ENCODE measurements around the gene WNT16.
A peak's percentile ranks its signal among the peaks of the same experiment; 100 is the strongest.

The WNT16 gene

DNA sequence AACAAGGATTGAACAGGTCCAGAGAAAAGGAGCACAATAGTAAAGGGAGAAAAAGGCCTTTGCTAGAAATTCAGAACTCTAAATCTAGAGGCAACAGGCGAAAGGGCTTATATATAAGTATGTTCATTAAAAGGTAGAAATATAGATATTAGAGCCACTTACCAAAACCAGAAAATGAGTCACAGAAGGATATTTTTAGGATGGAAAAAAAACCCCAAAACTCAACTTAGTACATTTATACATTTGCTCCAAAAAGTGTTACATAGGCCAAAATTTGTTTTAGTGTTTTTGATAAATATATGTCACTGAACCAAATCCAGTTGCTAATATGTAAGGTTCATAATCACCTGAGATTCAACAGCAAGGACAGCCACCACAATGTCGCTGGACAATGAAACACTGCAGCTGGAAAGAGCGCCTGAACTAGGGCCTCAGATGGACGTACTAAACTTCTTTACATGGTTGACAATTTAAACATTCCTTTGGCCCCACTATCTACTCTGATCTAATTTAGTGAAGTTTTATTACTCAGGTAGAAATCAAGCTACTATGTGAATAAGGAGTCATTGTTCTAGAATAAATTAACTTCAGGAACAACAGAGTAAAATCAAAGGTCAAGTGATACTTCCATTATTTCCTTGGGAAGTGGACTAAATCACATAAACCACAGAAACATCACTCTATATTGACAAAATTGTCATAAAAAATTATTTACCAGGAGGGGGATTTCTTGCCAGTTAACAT, 56.4 kb downstream of the WNT16 start:
- TF ChIP-seq SNAI2 (CRISPR knock-in tag; IDR thresholded peaks at IDR 0.05): no peak

DNA sequence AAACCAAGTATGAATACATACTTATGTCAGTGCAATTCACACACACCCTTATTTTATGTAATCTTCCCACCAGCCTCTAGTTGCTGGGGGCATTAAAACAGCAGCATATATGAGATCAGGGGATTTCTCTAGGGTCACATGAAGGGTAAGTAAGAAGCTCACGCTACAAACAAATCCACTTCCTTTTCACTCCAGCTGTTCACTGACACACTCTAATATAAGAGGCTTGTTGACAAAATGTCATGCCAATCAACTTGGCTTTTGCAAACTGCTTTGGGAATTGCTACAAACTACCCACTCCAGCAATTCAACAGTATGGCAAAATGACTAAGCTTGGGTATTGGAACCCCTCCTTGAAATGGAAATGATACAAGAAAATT, 57.0 kb downstream of the WNT16 start:
- ATAC-seq: no peak

More for the DNA sequence above, 56.4 kb downstream of the WNT16 start:
- no peak for ATAC-seq

DNA sequence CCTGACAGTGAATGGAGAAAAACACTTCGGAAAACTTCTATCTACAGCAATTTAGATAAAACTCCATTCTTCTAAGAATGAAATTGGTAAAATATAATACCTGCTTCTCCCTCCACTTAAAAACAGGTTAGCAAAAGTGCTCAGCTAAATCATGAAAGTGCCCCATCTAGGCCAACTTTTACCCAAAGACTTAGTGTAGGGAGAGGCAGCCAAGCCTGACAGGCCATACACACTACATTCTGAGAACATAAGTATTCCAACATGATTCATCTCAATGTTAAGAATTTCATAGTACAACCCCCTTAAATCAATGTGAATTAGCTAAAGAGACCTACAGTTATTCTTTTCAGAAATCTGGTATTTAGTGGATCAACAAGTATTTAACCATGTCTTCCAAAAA, 60.1 kb downstream of the WNT16 start:
- TF ChIP-seq ZNF8 (CRISPR knock-in tag; IDR thresholded peaks at IDR 0.05): no peak
- no peak for TF ChIP-seq ZNF565 (CRISPR knock-in tag; conservative IDR thresholded peaks at IDR 0.05; ENCODE audit: low read depth)
- TF ChIP-seq CSDC2 (CRISPR knock-in tag; IDR thresholded peaks at IDR 0.05): no peak
- no peak for TF ChIP-seq ESRRG (CRISPR knock-in tag; IDR thresholded peaks at IDR 0.05)
- TF ChIP-seq ARNTL (CRISPR knock-in tag; IDR thresholded peaks at IDR 0.05; ENCODE audit: borderline replicate concordance, low read depth): no peak
- TF ChIP-seq GLIS3 (CRISPR knock-in tag; IDR thresholded peaks at IDR 0.05): no peak
- no peak for TF ChIP-seq ISL1 (CRISPR knock-in tag; IDR thresholded peaks at IDR 0.05)
- TF ChIP-seq PPARA (CRISPR knock-in tag; IDR thresholded peaks at IDR 0.05; ENCODE audit: borderline replicate concordance): no peak
- TF ChIP-seq, protein P1, sequence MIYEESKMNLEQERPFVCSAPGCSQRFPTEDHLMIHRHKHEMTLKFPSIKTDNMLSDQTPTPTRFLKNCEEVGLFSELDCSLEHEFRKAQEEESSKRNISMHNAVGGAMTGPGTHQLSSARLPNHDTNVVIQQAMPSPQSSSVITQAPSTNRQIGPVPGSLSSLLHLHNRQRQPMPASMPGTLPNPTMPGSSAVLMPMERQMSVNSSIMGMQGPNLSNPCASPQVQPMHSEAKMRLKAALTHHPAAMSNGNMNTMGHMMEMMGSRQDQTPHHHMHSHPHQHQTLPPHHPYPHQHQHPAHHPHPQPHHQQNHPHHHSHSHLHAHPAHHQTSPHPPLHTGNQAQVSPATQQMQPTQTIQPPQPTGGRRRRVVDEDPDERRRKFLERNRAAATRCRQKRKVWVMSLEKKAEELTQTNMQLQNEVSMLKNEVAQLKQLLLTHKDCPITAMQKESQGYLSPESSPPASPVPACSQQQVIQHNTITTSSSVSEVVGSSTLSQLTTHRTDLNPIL (CRISPR knock-in tag; IDR thresholded peaks at IDR 0.05; ENCODE audit: low read depth): no peak
- peak; percentile 63 for ATAC-seq

More for the DNA sequence above, 57.0 kb downstream of the WNT16 start:
- no peak for TF ChIP-seq ZC3H10 (CRISPR knock-in tag; IDR thresholded peaks at IDR 0.05)
- TF ChIP-seq, protein P1 (CRISPR knock-in tag; IDR thresholded peaks at IDR 0.05; ENCODE audit: low read depth): no peak
- no peak for TF ChIP-seq TCF4 (CRISPR knock-in tag; IDR thresholded peaks at IDR 0.05; ENCODE audit: borderline replicate concordance)
- TF ChIP-seq, protein P2, sequence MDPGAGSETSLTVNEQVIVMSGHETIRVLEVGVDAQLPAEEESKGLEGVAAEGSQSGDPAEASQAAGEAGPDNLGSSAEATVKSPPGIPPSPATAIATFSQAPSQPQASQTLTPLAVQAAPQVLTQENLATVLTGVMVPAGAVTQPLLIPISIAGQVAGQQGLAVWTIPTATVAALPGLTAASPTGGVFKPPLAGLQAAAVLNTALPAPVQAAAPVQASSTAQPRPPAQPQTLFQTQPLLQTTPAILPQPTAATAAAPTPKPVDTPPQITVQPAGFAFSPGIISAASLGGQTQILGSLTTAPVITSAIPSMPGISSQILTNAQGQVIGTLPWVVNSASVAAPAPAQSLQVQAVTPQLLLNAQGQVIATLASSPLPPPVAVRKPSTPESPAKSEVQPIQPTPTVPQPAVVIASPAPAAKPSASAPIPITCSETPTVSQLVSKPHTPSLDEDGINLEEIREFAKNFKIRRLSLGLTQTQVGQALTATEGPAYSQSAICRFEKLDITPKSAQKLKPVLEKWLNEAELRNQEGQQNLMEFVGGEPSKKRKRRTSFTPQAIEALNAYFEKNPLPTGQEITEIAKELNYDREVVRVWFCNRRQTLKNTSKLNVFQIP (CRISPR knock-in tag; IDR thresholded peaks at IDR 0.05; ENCODE audit: borderline replicate concordance, low read depth): no peak
- TF ChIP-seq, protein P3, sequence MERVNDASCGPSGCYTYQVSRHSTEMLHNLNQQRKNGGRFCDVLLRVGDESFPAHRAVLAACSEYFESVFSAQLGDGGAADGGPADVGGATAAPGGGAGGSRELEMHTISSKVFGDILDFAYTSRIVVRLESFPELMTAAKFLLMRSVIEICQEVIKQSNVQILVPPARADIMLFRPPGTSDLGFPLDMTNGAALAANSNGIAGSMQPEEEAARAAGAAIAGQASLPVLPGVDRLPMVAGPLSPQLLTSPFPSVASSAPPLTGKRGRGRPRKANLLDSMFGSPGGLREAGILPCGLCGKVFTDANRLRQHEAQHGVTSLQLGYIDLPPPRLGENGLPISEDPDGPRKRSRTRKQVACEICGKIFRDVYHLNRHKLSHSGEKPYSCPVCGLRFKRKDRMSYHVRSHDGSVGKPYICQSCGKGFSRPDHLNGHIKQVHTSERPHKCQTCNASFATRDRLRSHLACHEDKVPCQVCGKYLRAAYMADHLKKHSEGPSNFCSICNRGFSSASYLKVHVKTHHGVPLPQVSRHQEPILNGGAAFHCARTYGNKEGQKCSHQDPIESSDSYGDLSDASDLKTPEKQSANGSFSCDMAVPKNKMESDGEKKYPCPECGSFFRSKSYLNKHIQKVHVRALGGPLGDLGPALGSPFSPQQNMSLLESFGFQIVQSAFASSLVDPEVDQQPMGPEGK (CRISPR knock-in tag; IDR thresholded peaks at IDR 0.05; ENCODE audit: borderline replicate concordance): no peak
- no peak for TF ChIP-seq ZNF8 (CRISPR knock-in tag; IDR thresholded peaks at IDR 0.05)
- no peak for TF ChIP-seq TOX (CRISPR knock-in tag; IDR thresholded peaks at IDR 0.05; ENCODE audit: borderline replicate concordance)
- TF ChIP-seq ARNTL (CRISPR knock-in tag; IDR thresholded peaks at IDR 0.05; ENCODE audit: borderline replicate concordance, low read depth): no peak
- TF ChIP-seq, protein P4, sequence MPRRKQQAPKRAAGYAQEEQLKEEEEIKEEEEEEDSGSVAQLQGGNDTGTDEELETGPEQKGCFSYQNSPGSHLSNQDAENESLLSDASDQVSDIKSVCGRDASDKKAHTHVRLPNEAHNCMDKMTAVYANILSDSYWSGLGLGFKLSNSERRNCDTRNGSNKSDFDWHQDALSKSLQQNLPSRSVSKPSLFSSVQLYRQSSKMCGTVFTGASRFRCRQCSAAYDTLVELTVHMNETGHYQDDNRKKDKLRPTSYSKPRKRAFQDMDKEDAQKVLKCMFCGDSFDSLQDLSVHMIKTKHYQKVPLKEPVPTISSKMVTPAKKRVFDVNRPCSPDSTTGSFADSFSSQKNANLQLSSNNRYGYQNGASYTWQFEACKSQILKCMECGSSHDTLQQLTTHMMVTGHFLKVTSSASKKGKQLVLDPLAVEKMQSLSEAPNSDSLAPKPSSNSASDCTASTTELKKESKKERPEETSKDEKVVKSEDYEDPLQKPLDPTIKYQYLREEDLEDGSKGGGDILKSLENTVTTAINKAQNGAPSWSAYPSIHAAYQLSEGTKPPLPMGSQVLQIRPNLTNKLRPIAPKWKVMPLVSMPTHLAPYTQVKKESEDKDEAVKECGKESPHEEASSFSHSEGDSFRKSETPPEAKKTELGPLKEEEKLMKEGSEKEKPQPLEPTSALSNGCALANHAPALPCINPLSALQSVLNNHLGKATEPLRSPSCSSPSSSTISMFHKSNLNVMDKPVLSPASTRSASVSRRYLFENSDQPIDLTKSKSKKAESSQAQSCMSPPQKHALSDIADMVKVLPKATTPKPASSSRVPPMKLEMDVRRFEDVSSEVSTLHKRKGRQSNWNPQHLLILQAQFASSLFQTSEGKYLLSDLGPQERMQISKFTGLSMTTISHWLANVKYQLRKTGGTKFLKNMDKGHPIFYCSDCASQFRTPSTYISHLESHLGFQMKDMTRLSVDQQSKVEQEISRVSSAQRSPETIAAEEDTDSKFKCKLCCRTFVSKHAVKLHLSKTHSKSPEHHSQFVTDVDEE (CRISPR knock-in tag; IDR thresholded peaks at IDR 0.05): no peak
- TF ChIP-seq ZFP3 (CRISPR knock-in tag; IDR thresholded peaks at IDR 0.05): no peak
- TF ChIP-seq ISL1 (CRISPR knock-in tag; IDR thresholded peaks at IDR 0.05): no peak
- TF ChIP-seq RARB (CRISPR knock-in tag; IDR thresholded peaks at IDR 0.05): no peak
- no peak for TF ChIP-seq CSDC2 (CRISPR knock-in tag; IDR thresholded peaks at IDR 0.05)
- TF ChIP-seq GLIS3 (CRISPR knock-in tag; IDR thresholded peaks at IDR 0.05): no peak
- TF ChIP-seq ZFP30 (CRISPR knock-in tag; IDR thresholded peaks at IDR 0.05): no peak
- no peak for TF ChIP-seq ZNF70 (CRISPR knock-in tag; IDR thresholded peaks at IDR 0.05)
